PC-3 (cell line): ENCODE data around the gene TPCN2.

Experiments used
- EZH2phosphoT487 ChIP-seq: fragments of 300-600 bp; sonication (generic); IDR thresholded peaks from 2 replicates; pipeline ENCODE4 v1.6.1; 2018; ENCODE audit warnings: mild to moderate bottlenecking, antibody characterized with exemption, low read length, borderline replicate concordance
- TF ChIP-seq, protein P1 (sequence below): fragments of 300-600 bp; sonication (generic); conservative IDR thresholded peaks from 2 replicates; pipeline ENCODE4 v1.5.1; 2017; ENCODE audit warnings: antibody characterized with exemption, low read depth, mild to moderate bottlenecking, low read length

DNA sequence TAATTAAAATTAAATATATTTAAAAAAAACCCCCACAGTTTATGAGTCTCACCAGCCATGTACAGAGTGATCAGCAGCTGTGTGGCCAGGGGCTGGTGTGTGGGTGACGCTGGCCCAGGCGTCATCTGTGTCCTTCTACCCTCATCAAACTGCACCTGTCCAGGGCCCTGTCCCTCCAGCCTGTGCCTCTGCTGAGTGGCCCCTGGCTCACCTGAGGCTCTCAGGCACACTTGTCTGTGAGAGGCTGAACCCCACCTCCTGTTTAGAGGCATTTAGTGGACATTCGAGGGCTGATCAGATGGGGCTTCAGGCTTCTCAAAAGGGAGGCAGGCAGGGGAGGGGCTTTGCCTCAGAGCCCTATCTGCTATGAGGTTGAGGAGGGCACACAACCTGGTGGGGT lies 77.1 kb downstream of the TPCN2 start:
- TF ChIP-seq EZH2phosphoT487: no peak
- TF ChIP-seq, protein P1, sequence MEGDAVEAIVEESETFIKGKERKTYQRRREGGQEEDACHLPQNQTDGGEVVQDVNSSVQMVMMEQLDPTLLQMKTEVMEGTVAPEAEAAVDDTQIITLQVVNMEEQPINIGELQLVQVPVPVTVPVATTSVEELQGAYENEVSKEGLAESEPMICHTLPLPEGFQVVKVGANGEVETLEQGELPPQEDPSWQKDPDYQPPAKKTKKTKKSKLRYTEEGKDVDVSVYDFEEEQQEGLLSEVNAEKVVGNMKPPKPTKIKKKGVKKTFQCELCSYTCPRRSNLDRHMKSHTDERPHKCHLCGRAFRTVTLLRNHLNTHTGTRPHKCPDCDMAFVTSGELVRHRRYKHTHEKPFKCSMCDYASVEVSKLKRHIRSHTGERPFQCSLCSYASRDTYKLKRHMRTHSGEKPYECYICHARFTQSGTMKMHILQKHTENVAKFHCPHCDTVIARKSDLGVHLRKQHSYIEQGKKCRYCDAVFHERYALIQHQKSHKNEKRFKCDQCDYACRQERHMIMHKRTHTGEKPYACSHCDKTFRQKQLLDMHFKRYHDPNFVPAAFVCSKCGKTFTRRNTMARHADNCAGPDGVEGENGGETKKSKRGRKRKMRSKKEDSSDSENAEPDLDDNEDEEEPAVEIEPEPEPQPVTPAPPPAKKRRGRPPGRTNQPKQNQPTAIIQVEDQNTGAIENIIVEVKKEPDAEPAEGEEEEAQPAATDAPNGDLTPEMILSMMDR: no peak
